SK-N-SH (cell line): ENCODE data around the gene CDK14. TPM values are rescaled to one million over a fixed set of nuclear protein-coding genes. Genes with fewer than 3 reads are reported as not detected.

Source experiments
- CTCF ChIA-PET: fragments of 300-600, 350-600 bp; formaldehyde crosslinking; extraction: SDS; loops from one replicate; lab custom pipeline; 2021; lab: Yijun Ruan, JAX
- POLR2A ChIA-PET: fragments of 350-600 bp; sonication (Branson Sonifier 250); formaldehyde crosslinking; extraction: SDS; loops from one replicate; lab custom pipeline; 2020; ENCODE audit warnings: antibody characterized with exemption, inconsistent platforms; lab: Yijun Ruan, JAX
- DNase-seq: peaks from one replicate; pipeline ENCODE4 v3.0.0; 2012
- H2AFZ ChIP-seq: fragments of 200-600 bp; sonication (generic); 2 replicates; pipeline ENCODE4 v1.8.1; 2016; ENCODE audit warnings: antibody characterized with exemption, mild to moderate bottlenecking, low read depth
- H3F3A ChIP-seq: fragments of 200-600 bp; sonication (generic); replicated peaks from 2 replicates; pipeline ENCODE3; 2016; ENCODE audit warnings: antibody characterized with exemption, mild to moderate bottlenecking; ENCODE audit not compliant: insufficient read depth
- H3K27ac ChIP-seq, 2 experiments: fragments of 200-500 bp in 1 of 2; fragments of 200-600 bp in 1 of 2; sonication (Bioruptor generic) in 1 of 2; sonication (generic), shearing (Covaris generic) in 1 of 2; 2 replicates each; pipeline versions ENCODE4 v1.5.1 to v1.6.1; 2014 to 2016; ENCODE audit warnings: low read depth in 2 of 2, inconsistent platforms in 1 of 2, low read length in 1 of 2, mild to moderate bottlenecking in 1 of 2, mixed read lengths in 1 of 2
- H3K27me3 ChIP-seq: fragments of 200-600 bp; sonication (generic), shearing (Covaris generic); 2 replicates; pipeline ENCODE4 v1.6.1; 2016; ENCODE audit warnings: mixed run types; ENCODE audit not compliant: insufficient read depth
- H3K36me3 ChIP-seq, 2 experiments: fragments of 200-500 bp in 1 of 2; fragments of 200-600 bp in 1 of 2; sonication (Bioruptor generic) in 1 of 2; sonication (generic) in 1 of 2; replicated peaks in 1 of 2; 2 replicates each; pipeline versions ENCODE3 to v1.5.1; 2014 to 2016; ENCODE audit warnings: low read length in 1 of 2, mild to moderate bottlenecking in 1 of 2; ENCODE audit not compliant: insufficient read depth in 2 of 2, control insufficient read depth in 1 of 2
- H3K4me1 ChIP-seq, 2 experiments: fragments of 200-500 bp in 1 of 2; fragments of 200-600 bp in 1 of 2; sonication (Bioruptor generic) in 1 of 2; sonication (generic), shearing (Covaris generic) in 1 of 2; 2 replicates each; pipeline versions ENCODE4 v1.5.1 to v1.6.1; 2014 to 2016; ENCODE audit warnings: low read depth in 1 of 2, low read length in 1 of 2, mixed run types in 1 of 2; ENCODE audit not compliant: insufficient read depth in 2 of 2, control insufficient read depth in 1 of 2
- H3K4me2 ChIP-seq: fragments of 200-600 bp; sonication (generic), shearing (Covaris generic); 2 replicates; pipeline ENCODE4 v1.6.1; 2017; ENCODE audit warnings: mixed run types
- H3K4me3 ChIP-seq, 2 experiments: fragments of 200-500 bp in 1 of 2; fragments of 200-600 bp in 1 of 2; sonication (Bioruptor generic) in 1 of 2; sonication (generic), shearing (Covaris generic) in 1 of 2; 2 replicates each; pipeline versions ENCODE4 v1.5.1 to v1.8.1; 2014 to 2016; ENCODE audit warnings: low read depth in 2 of 2, inconsistent platforms in 1 of 2, low read length in 1 of 2, mild to moderate bottlenecking in 1 of 2, mixed read lengths in 1 of 2, moderate library complexity in 1 of 2
- H3K79me2 ChIP-seq: fragments of 200-600 bp; sonication (generic); 2 replicates; pipeline ENCODE4 v1.8.1; 2017; ENCODE audit warnings: mild to moderate bottlenecking; ENCODE audit not compliant: insufficient read depth
- H3K9ac ChIP-seq: fragments of 200-600 bp; sonication (generic); 2 replicates; pipeline ENCODE4 v1.6.1; 2017; ENCODE audit warnings: mixed run types
- H3K9me2 ChIP-seq: fragments of 200-600 bp; sonication (generic); 2 replicates; pipeline ENCODE4 v1.6.1; 2017; ENCODE audit warnings: mixed run types
- H3K9me3 ChIP-seq: fragments of 200-600 bp; sonication (generic); 2 replicates; pipeline ENCODE4 v1.6.1; 2017; ENCODE audit warnings: mixed run types, mild to moderate bottlenecking, moderate library complexity
- H4K20me1 ChIP-seq: fragments of 200-600 bp; sonication (generic); 2 replicates; pipeline ENCODE4 v1.6.1; 2017; ENCODE audit warnings: mild to moderate bottlenecking, mixed run types; ENCODE audit not compliant: insufficient read depth
- CHD2 ChIP-seq: fragments of 150-350 bp; IDR thresholded peaks from 2 replicates; pipeline ENCODE4 v1.6.1; 2018; ENCODE audit warnings: low read length; ENCODE audit not compliant: partially characterized antibody
- EP300 ChIP-seq, 2 experiments: IDR thresholded peaks; 2 replicates each; pipeline versions ENCODE4 v1.4.0 to v1.6.1; 2012; ENCODE audit warnings: borderline replicate concordance in 1 of 2, low read depth in 1 of 2, low read length in 1 of 2
- EZH2phosphoT487 ChIP-seq: fragments of 200-600 bp; sonication (generic); IDR thresholded peaks from 2 replicates; pipeline ENCODE4 v1.6.1; 2017; ENCODE audit warnings: low read depth, mixed run types, mild to moderate bottlenecking, antibody characterized with exemption, moderate library complexity, borderline replicate concordance
- FOSL2 ChIP-seq: IDR thresholded peaks from 2 replicates; pipeline ENCODE4 v1.4.0; 2012; ENCODE audit warnings: low read depth, mild to moderate bottlenecking, moderate library complexity, borderline replicate concordance
- FOXM1 ChIP-seq: IDR thresholded peaks from 2 replicates; pipeline ENCODE4 v1.4.0; 2012; ENCODE audit warnings: low read depth, mild to moderate bottlenecking
- GABPA ChIP-seq: IDR thresholded peaks from 2 replicates; pipeline ENCODE4 v1.4.0; 2012; ENCODE audit warnings: low read depth, mild to moderate bottlenecking
- GATA2 ChIP-seq: sonication (generic); formaldehyde crosslinking; IDR thresholded peaks from 2 replicates; pipeline ENCODE4 v1.5.0; 2020; ENCODE audit warnings: mild to moderate bottlenecking, missing genetic modification reagents
- JUND ChIP-seq: IDR thresholded peaks from 2 replicates; pipeline ENCODE4 v1.4.0; 2012
- MEF2A ChIP-seq: IDR thresholded peaks from 2 replicates; pipeline ENCODE4 v1.4.0; 2012; ENCODE audit warnings: low read depth, borderline replicate concordance
- MXI1 ChIP-seq: IDR thresholded peaks from 2 replicates; pipeline ENCODE4 v1.6.1; 2012; ENCODE audit warnings: mild to moderate bottlenecking, low read depth, low read length, improper control_type of control experiment
- NFIC ChIP-seq: IDR thresholded peaks from 2 replicates; pipeline ENCODE4 v1.4.0; 2012; ENCODE audit warnings: borderline replicate concordance
- NRF1 ChIP-seq: IDR thresholded peaks from 2 replicates; pipeline ENCODE4 v1.6.1; 2012; ENCODE audit warnings: low read depth, mild to moderate bottlenecking, low read length
- RXRA ChIP-seq: IDR thresholded peaks from 2 replicates; pipeline ENCODE4 v1.4.0; 2012; ENCODE audit warnings: low read depth, mild to moderate bottlenecking, borderline replicate concordance
- SIN3A ChIP-seq: IDR thresholded peaks from 2 replicates; pipeline ENCODE4 v1.6.1; 2012; ENCODE audit warnings: low read depth, mild to moderate bottlenecking, low read length, moderate library complexity, borderline replicate concordance
- SMC3 ChIP-seq: IDR thresholded peaks from 2 replicates; pipeline ENCODE4 v1.6.1; 2012; ENCODE audit warnings: low read depth, low read length, improper control_type of control experiment
- TAF1 ChIP-seq: IDR thresholded peaks from 2 replicates; pipeline ENCODE4 v1.6.1; 2012; ENCODE audit warnings: low read depth, mild to moderate bottlenecking, low read length, moderate library complexity, borderline replicate concordance
- TCF12 ChIP-seq: IDR thresholded peaks from 2 replicates; pipeline ENCODE4 v1.4.0; 2012
- WGBS: methylation state at CpG from one replicate; pipeline ENCODE4 v1.1.6; 2017; ENCODE audit warnings: low lambda C conversion rate; 5-methylcytosine and 5-hydroxymethylcytosine counted together
- polyA plus RNA-seq, 3 experiments: library from polyadenylated mRNA; depleted of rRNA; stranded (reverse); fragments of >200 nt; gene quantifications; 2 replicates each; pipeline ENCODE4 v1.2.3, GENCODE V29; 2012
- TF ChIP-seq, protein P1 (sequence below): IDR thresholded peaks from 2 replicates; pipeline ENCODE4; 2012

CDK14 gene
- polyA plus RNA-seq, 1 of the 3 experiments (the other 2 are of a cell fraction), result 13.9 TPM

DNA sequence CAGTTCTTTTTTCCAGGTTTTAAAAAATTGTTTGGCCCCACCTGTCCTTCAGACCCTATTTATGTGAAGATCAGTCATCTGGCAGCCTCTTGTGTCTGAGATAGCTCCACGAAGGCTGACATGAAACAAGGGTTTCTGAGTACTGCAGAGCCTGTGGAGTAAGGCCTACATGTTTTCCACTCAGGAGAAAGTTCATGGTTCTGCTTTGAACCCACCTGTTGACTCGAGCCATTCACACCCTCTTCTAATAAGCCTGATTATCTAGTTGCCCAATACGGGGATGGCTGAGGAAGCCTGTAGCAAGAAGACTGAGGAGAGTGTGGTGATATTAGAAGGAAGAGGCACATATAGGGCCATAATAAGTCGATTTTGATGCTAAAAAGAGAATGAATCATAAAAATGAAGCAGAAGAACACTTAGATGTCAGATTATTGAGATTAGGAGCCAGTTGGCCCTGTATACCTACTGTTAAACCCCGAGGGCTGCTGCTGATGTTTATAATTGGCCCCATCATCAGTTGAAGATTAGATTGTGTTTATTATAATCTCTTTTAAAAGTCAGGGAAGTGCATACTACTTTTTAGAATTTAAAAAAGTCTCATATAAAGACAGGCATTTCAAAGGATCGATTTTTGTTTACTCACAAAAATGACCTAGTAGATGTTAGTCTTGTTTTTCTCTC is 109.4 kb downstream of the CDK14 start:
- H3K9ac ChIP-seq, result no peak overlapping the region
- POLR2A ChIA-PET, result no interaction called here
- no peak overlapping the region for H3K4me3 ChIP-seq
- DNase-seq, result no peak
- H3K36me3 ChIP-seq, result peaks cover 0 to 17% of the 10 kb centered on the region in 2 experiments
- no peak overlapping the region for H3K27ac ChIP-seq
- WGBS, result 62% methylated on average over 6 of the region's 6 CpGs
- peaks cover 62% of the 10 kb centered on the region for H3K79me2 ChIP-seq
- no peaks in the 10 kb centered on the region for H3K9me3 ChIP-seq
- peaks cover 25% of the 10 kb centered on the region for H3F3A ChIP-seq
- H4K20me1 ChIP-seq, result peaks cover 30% of the 10 kb centered on the region
- H3K27me3 ChIP-seq, result no peaks in the 10 kb centered on the region
- no peak overlapping the region for H3K4me2 ChIP-seq
- peaks cover 24 to 37% of the 10 kb centered on the region in 2 experiments for H3K4me1 ChIP-seq
- TF ChIP-seq GATA2 (CRISPR knock-in tag) (0 out of 2 replicates have a peak, but pooled peaks have one; percentile 12), GABPA (no peak)
- no peaks in the 10 kb centered on the region for H3K9me2 ChIP-seq
- H2AFZ ChIP-seq, result no peak overlapping the region
- CTCF ChIA-PET, result interaction anchor here (0.9 to 1.0 kb wide), 2 partner anchors 13 to 329 kb away, joined by 3 read pairs; no protein-coding TSS in a partner anchor

DNA sequence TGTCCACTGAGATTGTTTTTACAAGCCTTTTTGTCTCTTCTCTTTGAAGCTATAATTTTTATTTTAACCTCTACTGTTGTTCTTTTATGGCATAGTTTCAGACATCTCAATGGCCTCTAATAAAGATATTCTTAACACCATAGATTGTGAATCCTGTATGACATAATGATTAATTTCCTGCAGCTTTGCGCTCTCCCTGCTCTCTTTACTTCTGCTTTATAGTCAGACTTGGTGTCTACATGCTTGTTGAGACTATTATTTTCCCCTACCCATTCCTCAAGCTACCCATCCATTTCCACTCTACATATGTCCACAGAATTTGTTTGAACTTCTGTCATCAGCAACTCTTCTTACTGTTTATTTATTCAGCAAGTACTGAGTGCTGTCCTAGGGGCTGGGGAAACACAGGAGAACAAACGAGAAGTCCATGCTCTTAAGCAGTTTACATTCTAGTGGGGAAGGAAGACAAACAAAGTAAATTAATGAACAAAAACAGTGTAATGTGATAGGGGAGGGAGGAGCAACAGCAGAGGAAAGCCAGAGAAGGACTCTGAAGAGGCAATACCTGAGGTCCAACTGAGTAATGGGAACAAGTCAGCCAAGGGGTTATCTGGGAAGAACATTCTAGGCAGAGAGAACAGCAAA is 110.1 kb downstream of the CDK14 start:
- no peak overlapping the region for H3K27ac ChIP-seq
- H3K27me3 ChIP-seq, result no peaks in the 10 kb centered on the region
- ChIA-PET POLR2A (no interaction called here), CTCF (interaction anchor here (0.9 to 1.0 kb wide), 3 partner anchors 13 to 328 kb away, joined by 3 read pairs; no protein-coding TSS in a partner anchor)
- DNase-seq, result no peak
- H3K4me1 ChIP-seq, result peaks cover 19 to 34% of the 10 kb centered on the region in 2 experiments
- H4K20me1 ChIP-seq, result peaks cover 32% of the 10 kb centered on the region
- peaks cover 64% of the 10 kb centered on the region for H3K79me2 ChIP-seq
- H3K9me3 ChIP-seq, result no peaks in the 10 kb centered on the region
- H3K4me3 ChIP-seq, result no peak overlapping the region
- H3K9me2 ChIP-seq, result no peaks in the 10 kb centered on the region
- WGBS, result 92% methylated on average over 2 of the region's 2 CpGs
- H3K4me2 ChIP-seq, result no peak overlapping the region
- peaks cover 28% of the 10 kb centered on the region for H3F3A ChIP-seq
- H3K36me3 ChIP-seq, result peaks cover 0 to 17% of the 10 kb centered on the region in 2 experiments
- no peak for TF ChIP-seq SIN3A
- TF ChIP-seq EZH2phosphoT487, result no peak
- no peak for TF ChIP-seq RXRA
- no peak for TF ChIP-seq CHD2
- TF ChIP-seq FOXM1, result no peak
- no peak for TF ChIP-seq EP300 (IDR thresholded peaks at IDR 0.05; ENCODE audit: borderline replicate concordance in 1 of 2, low read depth in 1 of 2, low read length in 1 of 2)
- no peak for TF ChIP-seq JUND
- TF ChIP-seq SMC3, result no peak
- TF ChIP-seq FOSL2, result no peak
- TF ChIP-seq, protein P1, sequence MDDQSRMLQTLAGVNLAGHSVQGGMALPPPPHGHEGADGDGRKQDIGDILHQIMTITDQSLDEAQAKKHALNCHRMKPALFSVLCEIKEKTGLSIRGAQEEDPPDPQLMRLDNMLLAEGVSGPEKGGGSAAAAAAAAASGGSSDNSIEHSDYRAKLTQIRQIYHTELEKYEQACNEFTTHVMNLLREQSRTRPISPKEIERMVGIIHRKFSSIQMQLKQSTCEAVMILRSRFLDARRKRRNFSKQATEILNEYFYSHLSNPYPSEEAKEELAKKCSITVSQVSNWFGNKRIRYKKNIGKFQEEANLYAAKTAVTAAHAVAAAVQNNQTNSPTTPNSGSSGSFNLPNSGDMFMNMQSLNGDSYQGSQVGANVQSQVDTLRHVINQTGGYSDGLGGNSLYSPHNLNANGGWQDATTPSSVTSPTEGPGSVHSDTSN, result no peak
- TF ChIP-seq NFIC, result no peak
- TF ChIP-seq TCF12, result no peak
- no peak for TF ChIP-seq TAF1
- no peak for TF ChIP-seq MEF2A
- TF ChIP-seq NRF1, result no peak
- TF ChIP-seq MXI1, result no peak
- no peak overlapping the region for H3K9ac ChIP-seq
- no peak overlapping the region for H2AFZ ChIP-seq
